GM12874 (cell line): ENCODE results near the gene HAPSTR1.

Experiments used
- TF ChIP-seq, protein P1 (sequence below): IDR thresholded peaks from 2 replicates; pipeline ENCODE4 v1.5.1; 2011; ENCODE audit warnings: low read depth, mild to moderate bottlenecking, control low read depth, low read length, moderate library complexity; ENCODE audit not compliant: insufficient read depth

HAPSTR1 gene

DNA sequence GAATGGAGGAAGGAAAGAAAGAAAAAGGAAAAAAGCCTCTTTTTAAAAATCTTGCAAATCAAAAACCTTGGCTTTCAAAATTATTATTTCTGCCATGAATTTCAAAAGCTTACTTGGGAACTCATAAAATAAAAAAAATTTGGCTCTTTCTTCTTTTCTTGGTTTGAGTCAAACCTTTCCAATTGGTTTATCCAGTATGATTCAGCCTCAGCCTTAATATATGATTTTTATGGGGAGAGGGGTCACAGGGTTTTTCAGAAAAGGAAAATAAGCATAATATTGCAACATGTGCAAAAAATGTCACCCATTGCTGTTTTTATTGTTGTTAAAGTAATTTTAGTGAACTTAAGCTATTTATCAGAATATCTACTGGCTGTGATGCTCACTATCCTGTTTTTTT, 31.2 kb upstream of the HAPSTR1 start:
- TF ChIP-seq, protein P1, sequence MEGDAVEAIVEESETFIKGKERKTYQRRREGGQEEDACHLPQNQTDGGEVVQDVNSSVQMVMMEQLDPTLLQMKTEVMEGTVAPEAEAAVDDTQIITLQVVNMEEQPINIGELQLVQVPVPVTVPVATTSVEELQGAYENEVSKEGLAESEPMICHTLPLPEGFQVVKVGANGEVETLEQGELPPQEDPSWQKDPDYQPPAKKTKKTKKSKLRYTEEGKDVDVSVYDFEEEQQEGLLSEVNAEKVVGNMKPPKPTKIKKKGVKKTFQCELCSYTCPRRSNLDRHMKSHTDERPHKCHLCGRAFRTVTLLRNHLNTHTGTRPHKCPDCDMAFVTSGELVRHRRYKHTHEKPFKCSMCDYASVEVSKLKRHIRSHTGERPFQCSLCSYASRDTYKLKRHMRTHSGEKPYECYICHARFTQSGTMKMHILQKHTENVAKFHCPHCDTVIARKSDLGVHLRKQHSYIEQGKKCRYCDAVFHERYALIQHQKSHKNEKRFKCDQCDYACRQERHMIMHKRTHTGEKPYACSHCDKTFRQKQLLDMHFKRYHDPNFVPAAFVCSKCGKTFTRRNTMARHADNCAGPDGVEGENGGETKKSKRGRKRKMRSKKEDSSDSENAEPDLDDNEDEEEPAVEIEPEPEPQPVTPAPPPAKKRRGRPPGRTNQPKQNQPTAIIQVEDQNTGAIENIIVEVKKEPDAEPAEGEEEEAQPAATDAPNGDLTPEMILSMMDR: no peak

DNA sequence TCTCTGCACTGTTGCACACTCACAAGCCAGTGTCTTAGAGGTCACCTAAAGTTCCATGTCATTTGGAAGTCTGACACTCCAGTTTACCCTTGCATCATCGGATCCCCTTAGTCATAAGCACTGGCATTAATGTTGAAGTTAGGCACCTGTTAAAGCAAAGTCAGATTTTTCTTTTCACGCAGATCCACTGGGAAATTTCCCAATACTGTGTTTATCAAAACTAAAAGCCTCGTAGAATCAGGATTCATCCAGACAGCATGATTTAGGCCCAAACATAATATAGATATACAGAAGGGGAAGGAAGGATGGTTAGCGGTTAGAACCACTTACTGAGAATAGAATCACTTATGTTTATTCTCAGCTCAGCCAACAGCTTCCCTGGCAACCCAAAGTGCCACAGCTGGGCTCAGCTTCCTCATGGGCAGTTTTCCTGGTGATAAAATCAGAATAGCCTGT, 30.1 kb upstream of the HAPSTR1 start:
- TF ChIP-seq, protein P1: no peak

DNA sequence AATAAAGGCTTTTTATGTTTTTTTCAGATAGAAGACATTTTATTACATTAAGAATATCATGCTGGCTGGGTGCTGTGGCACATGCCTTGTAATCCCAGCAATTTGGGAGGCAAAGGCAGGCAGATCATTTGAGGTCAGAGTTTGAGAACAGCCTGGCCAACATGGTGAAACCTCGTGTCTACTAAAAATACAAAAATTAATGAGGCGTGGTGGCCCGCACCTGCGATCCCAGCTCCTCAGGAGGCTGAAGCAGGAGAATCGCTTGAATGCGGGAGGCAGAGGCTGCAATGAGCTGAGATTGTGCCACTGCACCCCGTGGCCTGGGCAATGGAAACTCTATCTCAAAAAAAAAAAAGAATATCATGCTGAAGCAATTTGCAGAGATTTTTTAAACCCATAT, 29.1 kb upstream of the HAPSTR1 start:
- TF ChIP-seq, protein P1: no peak

DNA sequence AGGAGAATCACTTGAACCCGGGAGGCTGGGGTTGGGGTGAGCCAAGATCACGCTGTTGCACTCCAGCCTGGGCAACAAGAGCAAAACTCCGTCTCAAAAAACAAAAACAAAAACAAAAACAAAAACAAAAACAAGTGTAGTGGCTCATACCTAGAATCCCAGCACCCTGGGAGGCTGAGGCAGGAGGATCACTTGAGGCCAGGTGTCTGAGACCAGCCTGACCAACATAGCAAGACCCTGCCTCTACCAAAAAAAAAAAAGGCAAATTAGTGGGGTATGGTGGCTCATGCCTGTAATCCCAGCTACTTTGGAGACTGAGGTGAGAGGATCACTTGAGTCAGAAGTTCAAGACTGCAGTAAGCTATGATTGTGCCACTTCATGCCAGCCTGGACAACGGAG, 26.4 kb upstream of the HAPSTR1 start:
- TF ChIP-seq, protein P1: no peak

DNA sequence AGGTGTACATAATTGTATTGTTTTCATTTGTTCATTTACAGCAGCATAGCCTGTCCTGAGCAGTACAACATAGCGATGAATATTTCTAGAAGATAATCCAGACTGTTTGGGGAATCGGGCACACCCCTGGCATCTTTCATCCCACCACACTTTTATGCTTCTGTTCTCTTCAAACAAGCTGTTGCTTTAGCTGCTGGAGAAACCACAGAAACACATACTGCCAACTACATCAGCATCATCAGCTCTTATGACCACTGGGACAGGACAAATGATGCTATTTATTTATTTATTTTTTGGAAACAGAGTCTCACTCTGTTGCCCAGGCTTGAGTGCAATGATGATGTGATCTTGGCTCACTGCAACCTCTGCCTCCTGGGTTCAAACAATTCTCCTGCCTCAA, 22.6 kb upstream of the HAPSTR1 start:
- TF ChIP-seq, protein P1: no peak

DNA sequence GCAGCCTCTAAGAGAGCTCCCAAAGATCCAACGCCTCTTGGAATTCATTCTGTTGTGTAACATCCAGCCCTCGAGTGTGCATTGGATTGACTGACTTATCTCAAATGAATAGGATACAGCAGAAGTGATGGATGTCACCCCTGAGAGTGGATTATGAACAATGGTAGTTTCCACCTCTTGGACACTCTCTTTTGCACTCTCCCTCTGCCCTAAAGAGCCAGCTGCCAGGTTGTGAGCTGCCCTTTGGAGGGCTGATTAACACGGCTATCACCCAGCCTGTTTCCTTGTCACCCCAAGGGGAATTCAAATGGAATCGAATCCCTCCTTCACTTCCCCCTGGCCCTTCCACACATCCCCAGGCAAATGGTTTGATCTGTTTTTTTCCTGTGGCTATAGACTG, 21.2 kb upstream of the HAPSTR1 start:
- TF ChIP-seq, protein P1: no peak

DNA sequence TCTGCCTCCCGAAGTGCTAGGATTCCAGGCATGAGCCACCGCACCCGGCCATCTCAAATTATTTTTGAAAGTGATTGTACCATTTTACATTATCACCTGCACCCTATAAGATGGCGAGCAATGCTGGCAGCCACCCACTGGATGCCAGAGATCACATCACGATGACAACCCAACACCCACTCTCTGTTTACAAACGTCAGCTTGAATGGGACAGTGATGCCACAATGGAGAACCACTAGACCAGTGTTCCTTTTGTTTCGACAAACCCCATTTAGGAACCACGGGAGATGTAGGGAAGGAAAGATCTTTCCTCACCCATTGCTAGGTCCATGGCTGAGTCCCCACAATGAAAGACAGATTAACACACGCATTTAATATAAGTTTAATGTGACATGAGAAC, 20.1 kb upstream of the HAPSTR1 start:
- TF ChIP-seq, protein P1: no peak

DNA sequence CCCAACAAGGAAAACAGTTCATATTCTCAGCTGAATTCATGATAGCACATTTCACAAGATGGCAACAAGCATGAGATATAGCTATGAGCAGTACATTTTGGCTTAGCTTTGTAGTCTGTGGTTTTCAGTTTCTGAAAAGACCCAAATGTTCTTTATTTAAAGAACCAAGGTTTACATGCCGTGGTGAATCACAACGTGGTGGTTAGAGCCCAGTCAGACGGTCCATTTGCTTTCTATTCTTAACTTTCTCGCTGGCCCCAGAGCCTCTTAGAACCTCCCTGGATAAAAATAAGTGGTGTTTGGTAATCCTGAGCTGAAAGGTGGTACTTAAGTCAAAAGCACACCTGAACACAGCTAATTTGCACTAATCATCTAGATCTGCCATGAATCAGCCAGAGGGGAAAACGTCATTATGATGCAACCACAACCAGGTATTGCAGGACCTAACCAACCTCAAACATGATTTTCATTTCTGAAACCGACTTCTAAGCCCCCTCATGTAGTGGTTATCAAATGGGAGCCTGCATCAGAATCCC, 18.6 kb upstream of the HAPSTR1 start:
- TF ChIP-seq, protein P1: no peak
